HepG2 (cell line): ENCODE data around the gene SPHK1. TPM values are rescaled to one million over a fixed set of nuclear protein-coding genes. Genes with fewer than 3 reads are reported as not detected.

Source experiments
- CEBPB ChIP-seq: IDR thresholded peaks from 2 replicates; pipeline ENCODE4 v1.6.1; 2011; ENCODE audit warnings: low read depth, low read length, improper control_type of control experiment, borderline replicate concordance
- CENPBD1 ChIP-seq: sonication (generic); formaldehyde crosslinking; IDR thresholded peaks from 2 replicates; pipeline ENCODE4 v1.8.0; 2022; ENCODE audit warnings: missing genetic modification reagents, low read depth, mild to moderate bottlenecking, borderline replicate concordance
- DDIT3 ChIP-seq: sonication (generic); formaldehyde crosslinking; IDR thresholded peaks from 2 replicates; pipeline ENCODE4 v1.4.0; 2020; ENCODE audit warnings: mild to moderate bottlenecking, missing genetic modification reagents
- FIP1L1 ChIP-seq: fragments of 200-400 bp; formaldehyde crosslinking; IDR thresholded peaks from 2 replicates; pipeline ENCODE4 v1.6.1; 2018; ENCODE audit warnings: low read depth, mild to moderate bottlenecking, low read length, moderate library complexity, borderline replicate concordance; ENCODE audit not compliant: insufficient read depth
- RAD21 ChIP-seq: fragments of 450-650 bp; formaldehyde crosslinking; IDR thresholded peaks from 2 replicates; pipeline ENCODE4 v1.5.0; 2020; ENCODE audit warnings: mild to moderate bottlenecking
- RARG ChIP-seq: sonication (generic); formaldehyde crosslinking; IDR thresholded peaks from 2 replicates; pipeline ENCODE4 v1.4.0; 2020; ENCODE audit warnings: low read depth, mild to moderate bottlenecking, missing genetic modification reagents
- SP1 ChIP-seq, 2 experiments: fragments of 450-650 bp in 1 of 2; sonication (generic) in 1 of 2; formaldehyde crosslinking in 1 of 2; IDR thresholded peaks; 2 replicates each; pipeline versions ENCODE4 v1.4.0 to v1.6.1; 2016 to 2020; ENCODE audit warnings: missing genetic modification reagents in 1 of 2
- ZNF138 ChIP-seq: sonication (generic); formaldehyde crosslinking; IDR thresholded peaks from 2 replicates; pipeline ENCODE4 v1.5.0; 2020; ENCODE audit warnings: mild to moderate bottlenecking, low read depth, missing genetic modification reagents
- ZNF160 ChIP-seq: sonication (generic); formaldehyde crosslinking; IDR thresholded peaks from 2 replicates; pipeline ENCODE4 v1.8.0; 2022; ENCODE audit warnings: mild to moderate bottlenecking, inconsistent platforms, missing genetic modification reagents
- ZNF251 ChIP-seq: sonication (generic); formaldehyde crosslinking; IDR thresholded peaks from 2 replicates; pipeline ENCODE4 v1.9.0; 2021; ENCODE audit warnings: mild to moderate bottlenecking, missing genetic modification reagents
- ZNF263 ChIP-seq: sonication (generic); formaldehyde crosslinking; IDR thresholded peaks from 2 replicates; pipeline ENCODE4 v1.4.0; 2020; ENCODE audit warnings: missing genetic modification reagents
- ZNF276 ChIP-seq: sonication (generic); formaldehyde crosslinking; IDR thresholded peaks from 2 replicates; pipeline ENCODE4 v1.4.0; 2020; ENCODE audit warnings: mild to moderate bottlenecking, low read depth, missing genetic modification reagents
- ZNF331 ChIP-seq: sonication (generic); formaldehyde crosslinking; IDR thresholded peaks from 2 replicates; pipeline ENCODE4 v1.4.0; 2020; ENCODE audit warnings: missing genetic modification reagents
- ZNF337 ChIP-seq: sonication (generic); formaldehyde crosslinking; IDR thresholded peaks from 2 replicates; pipeline ENCODE4 v1.5.1; 2020; ENCODE audit warnings: missing genetic modification reagents, low read depth, mild to moderate bottlenecking, borderline replicate concordance
- polyA plus RNA-seq, 8 experiments: library from polyadenylated mRNA; depleted of rRNA in 3 of 8; stranded (reverse) in 7 of 8; unstranded in 1 of 8; fragments of >200 nt; fragmentation: Illumina TruSeq in 4 of 8; extraction: Trizol in 4 of 8; gene quantifications; 2 replicates each; pipeline versions ENCODE4 v1.2.1 to v1.2.3, GENCODE V29; 2011 to 2016; ENCODE audit warnings: low read depth in 4 of 8, missing spikeins in 1 of 8, mixed read lengths in 1 of 8; ENCODE audit not compliant: insufficient read depth in 1 of 8
- total RNA-seq, 5 experiments: library from RNA; depleted of rRNA; stranded (reverse); fragments of >200 nt; fragmentation: Illumina TruSeq; extraction: Trizol; gene quantifications; 2 replicates each; pipeline ENCODE4 v1.2.3, GENCODE V29; 2016; ENCODE audit warnings: low read depth in 1 of 5
- TF ChIP-seq, protein P1 (sequence below): sonication (generic); formaldehyde crosslinking; IDR thresholded peaks from 2 replicates; pipeline ENCODE4 v1.4.0; 2020; ENCODE audit warnings: missing genetic modification reagents
- TF ChIP-seq, protein P2 (sequence below): fragments of 450-650 bp; IDR thresholded peaks from 2 replicates; pipeline ENCODE4 v1.6.1; 2017; ENCODE audit warnings: mild to moderate bottlenecking

The SPHK1 gene
- total and polyA plus RNA-seq, 2 of the 13 experiments (the other 11 are each of a cell fraction or from before 2014, with no cell fraction given): 129 to 160 TPM

GRCh38 chr17:76385892-76386786, 1.7 kb downstream of the SPHK1 start (continued):
- TF ChIP-seq, protein P1, sequence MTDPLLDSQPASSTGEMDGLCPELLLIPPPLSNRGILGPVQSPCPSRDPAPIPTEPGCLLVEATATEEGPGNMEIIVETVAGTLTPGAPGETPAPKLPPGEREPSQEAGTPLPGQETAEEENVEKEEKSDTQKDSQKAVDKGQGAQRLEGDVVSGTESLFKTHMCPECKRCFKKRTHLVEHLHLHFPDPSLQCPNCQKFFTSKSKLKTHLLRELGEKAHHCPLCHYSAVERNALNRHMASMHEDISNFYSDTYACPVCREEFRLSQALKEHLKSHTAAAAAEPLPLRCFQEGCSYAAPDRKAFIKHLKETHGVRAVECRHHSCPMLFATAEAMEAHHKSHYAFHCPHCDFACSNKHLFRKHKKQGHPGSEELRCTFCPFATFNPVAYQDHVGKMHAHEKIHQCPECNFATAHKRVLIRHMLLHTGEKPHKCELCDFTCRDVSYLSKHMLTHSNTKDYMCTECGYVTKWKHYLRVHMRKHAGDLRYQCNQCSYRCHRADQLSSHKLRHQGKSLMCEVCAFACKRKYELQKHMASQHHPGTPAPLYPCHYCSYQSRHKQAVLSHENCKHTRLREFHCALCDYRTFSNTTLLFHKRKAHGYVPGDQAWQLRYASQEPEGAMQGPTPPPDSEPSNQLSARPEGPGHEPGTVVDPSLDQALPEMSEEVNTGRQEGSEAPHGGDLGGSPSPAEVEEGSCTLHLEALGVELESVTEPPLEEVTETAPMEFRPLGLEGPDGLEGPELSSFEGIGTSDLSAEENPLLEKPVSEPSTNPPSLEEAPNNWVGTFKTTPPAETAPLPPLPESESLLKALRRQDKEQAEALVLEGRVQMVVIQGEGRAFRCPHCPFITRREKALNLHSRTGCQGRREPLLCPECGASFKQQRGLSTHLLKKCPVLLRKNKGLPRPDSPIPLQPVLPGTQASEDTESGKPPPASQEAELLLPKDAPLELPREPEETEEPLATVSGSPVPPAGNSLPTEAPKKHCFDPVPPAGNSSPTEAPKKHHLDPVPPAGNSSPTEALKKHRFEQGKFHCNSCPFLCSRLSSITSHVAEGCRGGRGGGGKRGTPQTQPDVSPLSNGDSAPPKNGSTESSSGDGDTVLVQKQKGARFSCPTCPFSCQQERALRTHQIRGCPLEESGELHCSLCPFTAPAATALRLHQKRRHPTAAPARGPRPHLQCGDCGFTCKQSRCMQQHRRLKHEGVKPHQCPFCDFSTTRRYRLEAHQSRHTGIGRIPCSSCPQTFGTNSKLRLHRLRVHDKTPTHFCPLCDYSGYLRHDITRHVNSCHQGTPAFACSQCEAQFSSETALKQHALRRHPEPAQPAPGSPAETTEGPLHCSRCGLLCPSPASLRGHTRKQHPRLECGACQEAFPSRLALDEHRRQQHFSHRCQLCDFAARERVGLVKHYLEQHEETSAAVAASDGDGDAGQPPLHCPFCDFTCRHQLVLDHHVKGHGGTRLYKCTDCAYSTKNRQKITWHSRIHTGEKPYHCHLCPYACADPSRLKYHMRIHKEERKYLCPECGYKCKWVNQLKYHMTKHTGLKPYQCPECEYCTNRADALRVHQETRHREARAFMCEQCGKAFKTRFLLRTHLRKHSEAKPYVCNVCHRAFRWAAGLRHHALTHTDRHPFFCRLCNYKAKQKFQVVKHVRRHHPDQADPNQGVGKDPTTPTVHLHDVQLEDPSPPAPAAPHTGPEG (CRISPR knock-in tag): peak; percentile 98
- TF ChIP-seq ZNF138 (CRISPR knock-in tag) (no peak), CEBPB (no peak), ZNF276 (CRISPR knock-in tag) (peak; percentile 98), FIP1L1 (0 out of 2 replicates have a peak, but pooled peaks have one; percentile 63), RAD21 (CRISPR knock-in tag) (peak; percentile 95), ZNF263 (CRISPR knock-in tag) (peak; percentile 91), CENPBD1 (CRISPR knock-in tag) (no peak; the same call in 1 of the 2 replicates), SP1 (IDR thresholded peaks at IDR 0.05) (no peak), SP1 (CRISPR knock-in tag; IDR thresholded peaks at IDR 0.05) (peak; percentile 61), ZNF251 (peak; percentile 97), DDIT3 (CRISPR knock-in tag) (no peak), ZNF160 (peak; percentile 95), ZNF337 (CRISPR knock-in tag) (peak; percentile 98; the same call in 1 of the 2 replicates), ZNF331 (CRISPR knock-in tag) (peak; percentile 92), RARG (no peak; the same call in 1 of the 2 replicates)
- TF ChIP-seq, protein P2, sequence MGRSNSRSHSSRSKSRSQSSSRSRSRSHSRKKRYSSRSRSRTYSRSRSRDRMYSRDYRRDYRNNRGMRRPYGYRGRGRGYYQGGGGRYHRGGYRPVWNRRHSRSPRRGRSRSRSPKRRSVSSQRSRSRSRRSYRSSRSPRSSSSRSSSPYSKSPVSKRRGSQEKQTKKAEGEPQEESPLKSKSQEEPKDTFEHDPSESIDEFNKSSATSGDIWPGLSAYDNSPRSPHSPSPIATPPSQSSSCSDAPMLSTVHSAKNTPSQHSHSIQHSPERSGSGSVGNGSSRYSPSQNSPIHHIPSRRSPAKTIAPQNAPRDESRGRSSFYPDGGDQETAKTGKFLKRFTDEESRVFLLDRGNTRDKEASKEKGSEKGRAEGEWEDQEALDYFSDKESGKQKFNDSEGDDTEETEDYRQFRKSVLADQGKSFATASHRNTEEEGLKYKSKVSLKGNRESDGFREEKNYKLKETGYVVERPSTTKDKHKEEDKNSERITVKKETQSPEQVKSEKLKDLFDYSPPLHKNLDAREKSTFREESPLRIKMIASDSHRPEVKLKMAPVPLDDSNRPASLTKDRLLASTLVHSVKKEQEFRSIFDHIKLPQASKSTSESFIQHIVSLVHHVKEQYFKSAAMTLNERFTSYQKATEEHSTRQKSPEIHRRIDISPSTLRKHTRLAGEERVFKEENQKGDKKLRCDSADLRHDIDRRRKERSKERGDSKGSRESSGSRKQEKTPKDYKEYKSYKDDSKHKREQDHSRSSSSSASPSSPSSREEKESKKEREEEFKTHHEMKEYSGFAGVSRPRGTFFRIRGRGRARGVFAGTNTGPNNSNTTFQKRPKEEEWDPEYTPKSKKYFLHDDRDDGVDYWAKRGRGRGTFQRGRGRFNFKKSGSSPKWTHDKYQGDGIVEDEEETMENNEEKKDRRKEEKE: no peak
